Stromal cell of bone marrow (primary cell): ENCODE results near the gene ABRACL.
"Not testable (repeated sequence)": the region's sequence is repeated elsewhere in the genome, so short reads cannot be mapped to it uniquely, and the experiment has no call there.

Source experiments
- DNase-seq: peaks from one replicate; pipeline ENCODE4 v3.0.0-alpha.2; 2012; ENCODE audit warnings: low read depth

Gene ABRACL, protein sequence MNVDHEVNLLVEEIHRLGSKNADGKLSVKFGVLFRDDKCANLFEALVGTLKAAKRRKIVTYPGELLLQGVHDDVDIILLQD

DNA sequence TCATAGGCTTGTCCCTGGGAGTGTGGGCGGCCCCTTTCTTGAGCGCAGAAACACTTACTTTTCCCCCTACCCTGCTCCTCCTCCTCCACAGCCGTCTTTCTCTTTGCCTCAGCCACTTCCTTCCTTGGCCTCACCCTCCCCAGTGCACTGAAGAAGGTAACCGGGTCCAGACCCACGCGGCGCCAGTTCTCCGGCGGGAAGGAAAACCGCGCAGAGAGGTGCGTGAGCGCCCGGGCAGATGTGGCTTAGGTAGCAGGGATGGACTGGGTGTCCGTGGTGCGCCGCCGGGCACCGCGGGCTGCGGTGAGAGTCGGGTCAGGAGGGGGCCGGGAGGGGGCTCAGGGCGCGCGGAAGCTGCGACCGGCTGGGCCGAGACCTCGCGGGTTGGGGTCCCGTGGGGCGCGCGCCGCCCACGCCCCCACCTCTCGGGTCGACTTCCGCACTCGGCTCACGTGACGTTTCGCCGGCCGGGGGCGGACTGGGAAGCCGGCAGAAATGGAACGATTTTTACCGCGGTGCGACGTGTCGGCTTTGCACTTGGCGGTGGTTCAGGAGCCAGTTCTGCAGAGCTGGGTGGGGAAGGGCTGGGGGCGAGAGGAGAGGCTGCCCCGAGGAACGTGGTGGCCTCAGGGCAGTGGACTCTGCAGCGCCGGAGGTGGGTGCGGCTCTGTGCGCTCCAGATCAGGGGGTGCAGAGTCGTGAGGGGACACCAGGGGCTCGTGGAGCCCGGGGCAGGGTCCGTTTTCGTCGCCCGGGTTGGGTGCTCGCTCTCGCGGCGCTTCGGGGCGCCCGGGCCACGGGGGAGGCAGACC is at the start of gene ABRACL:
TSS of gene ABRACL (plus strand) at position 88 of the 812 bp plus-strand sequence. CDS start 5,416 bp downstream, outside the sequence.
- no peak for DNase-seq

GRCh38 chr6:138979365-138979764 is 49.2 kb upstream of the ABRACL start:
- no peak for DNase-seq

- no peak for DNase-seq
Observed at GRCh38 chr6:138979813-138980668, 48.5 kb upstream of the ABRACL start.

DNA sequence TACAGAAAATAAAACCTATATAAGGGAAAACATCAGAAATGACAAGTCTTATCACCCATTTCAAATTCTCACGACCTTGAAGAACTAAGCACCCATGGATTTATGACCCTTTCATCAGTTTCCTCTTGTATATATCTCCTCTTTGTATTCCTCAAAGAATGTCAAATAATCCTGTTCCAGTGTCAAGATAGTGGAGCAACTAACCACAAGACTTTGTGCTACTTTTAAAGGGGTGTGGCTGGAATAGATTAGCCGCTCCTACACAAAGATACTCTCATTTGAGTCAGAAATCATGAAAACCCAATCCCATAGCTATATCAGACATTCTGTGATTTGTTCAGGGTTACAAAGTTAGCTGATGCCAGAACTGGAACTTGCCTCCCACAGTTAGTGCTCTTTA is 47.1 kb upstream of the ABRACL start:
- DNase-seq: no peak

- DNase-seq: no peak
Observed at GRCh38 chr6:138986578-138986977, 42.0 kb upstream of the ABRACL start.

DNA sequence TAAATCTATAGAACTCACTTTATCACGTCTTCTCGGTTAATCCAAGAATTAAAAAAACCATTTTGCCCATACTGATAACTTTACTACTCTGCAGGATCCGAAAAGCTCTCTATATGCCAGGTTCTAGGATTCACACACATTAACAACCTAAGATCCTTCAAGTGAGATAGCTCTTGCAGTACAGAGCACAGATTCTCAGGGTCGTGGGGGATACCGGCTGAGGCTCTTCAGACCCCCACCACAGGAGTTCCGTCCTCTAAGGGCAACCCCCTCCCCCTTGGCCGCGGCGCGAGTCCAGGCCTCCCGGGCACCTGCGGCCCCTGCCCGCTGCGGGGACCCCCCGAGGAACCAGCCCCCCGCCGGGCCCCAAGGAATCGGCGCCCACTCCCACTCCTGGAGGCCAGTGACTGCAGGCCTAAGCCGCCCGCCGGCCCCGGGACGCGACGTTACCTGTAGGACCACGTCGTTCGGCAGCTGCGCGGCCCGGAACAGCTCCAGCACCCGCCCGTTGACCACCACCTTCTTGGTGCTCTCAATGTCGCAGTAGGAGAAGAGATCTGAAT is 41.4 kb upstream of the ABRACL start:
- no peak for DNase-seq

GRCh38 chr6:138987643-138988468 is 40.7 kb upstream of the ABRACL start, which contains the start of gene REPS1:
REPS1 (minus strand) TSS chr6:138988253; CDS start chr6:138987682, 571 bp downstream.
- DNase-seq: peak; percentile 83

GRCh38 chr6:138988469-138988834 is 40.1 kb upstream of the ABRACL start:
- DNase-seq: no peak

GRCh38 chr6:138989098-138989983 is 39.2 kb upstream of the ABRACL start:
- DNase-seq: no peak

DNA sequence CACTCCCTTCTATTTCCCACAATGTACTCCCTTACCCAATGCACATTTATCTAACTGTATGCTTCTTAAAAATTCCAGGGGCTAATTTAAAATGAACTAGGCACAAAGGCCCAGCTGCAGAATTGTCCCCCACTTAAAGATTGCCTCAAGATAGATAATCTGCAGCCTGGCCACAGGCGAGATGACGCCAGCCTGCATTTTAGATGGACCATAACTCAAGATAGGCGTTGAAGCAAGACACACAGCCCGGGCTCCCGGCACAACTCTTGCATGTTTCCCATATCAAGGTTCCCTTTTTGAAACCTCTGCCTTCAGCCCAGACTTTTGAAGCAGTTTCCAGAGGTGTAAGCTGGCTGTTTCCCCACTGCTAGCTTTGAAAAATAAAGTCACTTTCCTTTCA is 37.3 kb upstream of the ABRACL start:
- no peak for DNase-seq

DNA sequence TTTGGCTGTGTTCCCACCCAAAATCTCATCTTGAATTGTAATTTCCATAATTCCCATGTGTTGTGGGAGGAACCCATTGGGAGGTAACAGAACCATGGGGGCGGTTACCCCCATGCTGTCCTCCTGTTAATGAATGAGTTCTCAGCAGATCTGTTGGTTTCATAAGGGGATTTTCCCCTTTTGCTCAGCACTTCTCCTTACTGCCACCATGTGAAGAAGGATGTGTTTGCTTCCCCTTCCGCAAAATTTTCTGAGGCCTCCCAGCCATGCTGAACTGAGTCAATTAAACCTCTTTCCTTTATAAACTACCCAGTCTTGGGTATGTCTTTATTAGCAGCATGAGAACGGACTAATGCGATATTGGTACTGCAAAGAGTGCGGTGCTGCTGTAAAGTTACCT is 35.6 kb upstream of the ABRACL start:
- DNase-seq: not testable (repeated sequence)

- not testable (repeated sequence) for DNase-seq
Observed at GRCh38 chr6:138993410-138993809, 35.1 kb upstream of the ABRACL start.

GRCh38 chr6:138996524-138996923 is 32.0 kb upstream of the ABRACL start:
- DNase-seq: no peak

- DNase-seq: no peak
Observed at GRCh38 chr6:138997136-138997535, 31.4 kb upstream of the ABRACL start.

- DNase-seq: no peak
Observed at GRCh38 chr6:138999949-139000725, 28.4 kb upstream of the ABRACL start.

DNA sequence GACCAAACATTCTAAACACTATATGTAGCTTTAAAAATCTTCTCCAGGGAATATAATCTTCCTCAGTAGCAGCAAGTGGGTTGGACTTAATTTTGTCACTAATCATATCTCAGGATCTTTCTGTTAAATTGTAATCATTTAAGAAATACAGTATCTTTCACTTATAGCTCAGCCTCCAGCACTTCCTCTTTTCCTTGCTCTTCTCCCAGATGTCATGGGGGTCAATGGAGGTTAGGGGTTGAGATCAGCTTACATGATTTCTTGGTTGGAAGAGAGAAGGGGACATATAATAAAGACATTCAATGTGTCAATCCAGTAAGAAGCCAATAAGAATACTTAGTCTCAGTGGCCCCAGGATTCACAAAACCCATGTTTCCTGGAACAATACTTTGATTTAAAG is 24.8 kb upstream of the ABRACL start:
- no peak for DNase-seq

- no peak for DNase-seq
Observed at GRCh38 chr6:139006477-139006876, 22.1 kb upstream of the ABRACL start.

- DNase-seq: no peak
Observed at GRCh38 chr6:139007428-139007827, 21.1 kb upstream of the ABRACL start.

DNA sequence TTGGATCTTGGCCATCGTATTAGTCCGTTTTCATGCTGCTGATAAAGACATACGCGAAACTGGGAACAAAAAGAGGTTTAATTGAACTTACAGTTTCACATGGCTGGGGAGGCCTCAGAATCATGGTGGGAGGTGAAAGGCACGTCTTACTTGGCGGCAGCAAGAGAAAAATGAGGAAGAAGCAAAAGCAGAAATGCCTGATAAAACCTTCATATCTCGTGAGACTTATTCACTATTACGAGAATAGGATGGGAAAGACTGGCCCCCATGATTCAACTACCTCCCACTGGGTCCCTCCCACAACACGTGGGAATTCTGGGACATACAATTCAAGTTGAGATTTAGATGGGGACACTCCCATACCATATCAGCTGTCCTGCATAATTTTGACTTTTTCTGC is 20.4 kb upstream of the ABRACL start:
- DNase-seq: no peak

DNA sequence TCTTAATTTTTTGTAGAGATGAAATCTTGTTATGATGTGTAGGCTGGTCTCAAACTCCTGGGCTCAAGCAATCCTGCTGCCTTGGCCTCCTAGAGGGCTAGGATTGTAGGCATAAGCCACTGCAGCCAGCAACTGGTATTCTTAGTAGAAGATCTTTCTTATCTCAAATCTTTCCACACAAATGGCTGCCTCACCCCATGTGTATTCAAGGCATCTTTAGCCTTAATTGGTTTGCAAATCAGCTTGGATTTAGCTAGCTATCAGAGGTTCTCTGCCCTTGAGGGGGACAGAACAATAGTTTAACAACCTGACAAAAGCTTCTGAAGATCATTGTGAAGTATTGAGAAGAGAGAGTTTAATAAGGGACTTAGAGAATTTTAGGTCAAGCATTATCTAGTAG is 17.9 kb upstream of the ABRACL start:
- DNase-seq: no peak
